Measurements from ENCODE around the gene LCE1F.

GRCh38 chr1:152745765-152746444, 29.0 kb upstream of the LCE1F start:
- TF ChIP-seq GATA3 (IDR thresholded peaks at IDR 0.05; ENCODE audit: low read depth, low read length) (no peak), GATA2 (IDR thresholded peaks at IDR 0.05; ENCODE audit: low read depth, low read length) (no peak)
